ENCODE data around the gene MEF2D.
A peak's percentile ranks its signal among the peaks of the same experiment; 100 is the strongest.

Gene MEF2D

DNA sequence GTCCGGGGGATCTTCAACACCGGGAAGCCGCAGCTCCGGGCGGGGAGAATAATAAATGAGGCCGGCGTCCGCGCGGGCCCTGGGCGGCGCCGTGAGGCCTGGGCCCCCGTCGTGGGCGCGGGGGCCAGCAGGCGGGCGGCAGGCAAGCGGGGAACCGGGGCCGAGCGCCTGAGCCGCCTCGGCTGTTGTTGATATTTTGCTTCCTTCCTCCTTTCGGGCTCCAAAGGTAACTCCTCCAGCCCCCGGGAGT is at the start of gene MEF2D:
Gene MEF2D (minus strand): TSS at position 233 of the 250 bp plus-strand sequence. CDS start 17,483 bp downstream, outside the sequence.
- DNase-seq (ENCODE audit: low read depth): no peak

GRCh38 chr1:156550346-156550745 is 49.8 kb upstream of the MEF2D start:
- DNase-seq (ENCODE audit: low read depth): no peak

- no peak for DNase-seq (ENCODE audit: low read depth)
Measured at GRCh38 chr1:156549831-156550230, 49.3 kb upstream of the MEF2D start.

GRCh38 chr1:156549390-156549789 is 48.8 kb upstream of the MEF2D start:
- no peak for DNase-seq (ENCODE audit: low read depth)

GRCh38 chr1:156547982-156548381 is 47.4 kb upstream of the MEF2D start:
- no peak for DNase-seq (ENCODE audit: low read depth)

DNA sequence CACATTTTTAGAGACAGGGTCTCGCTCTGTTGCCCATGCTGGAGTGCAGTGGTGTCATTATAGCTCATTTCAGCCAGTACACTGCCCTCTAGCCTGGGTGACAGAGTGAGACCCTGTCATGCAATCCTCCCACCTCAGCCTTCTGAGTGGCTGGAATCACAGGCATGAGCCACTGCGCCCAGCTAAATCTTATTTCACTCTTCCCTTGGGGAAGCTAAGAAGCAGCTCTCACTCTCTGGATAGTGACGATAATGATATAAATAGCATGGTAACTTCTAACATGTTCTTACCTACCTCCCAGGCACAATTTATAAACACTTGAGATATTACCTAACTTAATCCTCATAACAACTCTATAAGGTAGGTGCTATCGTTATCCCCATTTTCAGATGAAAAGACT is 46.9 kb upstream of the MEF2D start:
- no peak for DNase-seq (ENCODE audit: low read depth)

- no peak for DNase-seq (ENCODE audit: low read depth)
Measured at GRCh38 chr1:156546267-156546666, 45.7 kb upstream of the MEF2D start.

DNA sequence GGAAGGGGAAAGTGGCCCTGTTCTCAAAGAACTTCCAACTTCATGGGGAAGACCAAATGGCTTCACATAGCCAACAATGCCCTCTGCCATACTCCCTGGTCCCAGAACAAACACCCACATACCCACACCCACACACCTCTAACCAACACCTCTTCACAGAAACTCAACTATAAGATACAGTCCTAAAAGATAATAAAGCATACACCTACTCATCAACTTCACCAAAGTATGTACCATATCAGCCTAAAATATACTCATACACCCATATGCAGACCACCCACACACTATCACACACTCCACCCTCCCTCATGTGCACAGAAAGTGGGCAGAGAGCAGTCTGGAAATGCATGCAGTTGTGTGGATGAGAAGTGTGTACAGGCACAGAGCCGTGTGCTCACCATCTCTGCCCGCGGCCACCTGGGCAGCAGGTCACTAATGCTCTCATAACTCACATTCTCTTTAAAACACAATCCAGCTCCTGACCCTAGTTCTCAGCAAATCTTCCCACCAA is 44.1 kb upstream of the MEF2D start:
- DNase-seq (ENCODE audit: low read depth): no peak

GRCh38 chr1:156543066-156543465 is 42.5 kb upstream of the MEF2D start:
- DNase-seq (ENCODE audit: low read depth): no peak

GRCh38 chr1:156540955-156541354 is 40.4 kb upstream of the MEF2D start:
- peak; percentile 27 for DNase-seq (ENCODE audit: low read depth)

GRCh38 chr1:156539818-156540355 is 39.3 kb upstream of the MEF2D start:
- no peak for DNase-seq (ENCODE audit: low read depth)

GRCh38 chr1:156538711-156539440 is 38.3 kb upstream of the MEF2D start:
- no peak for DNase-seq (ENCODE audit: low read depth)

GRCh38 chr1:156537027-156537426 is 36.5 kb upstream of the MEF2D start:
- DNase-seq (ENCODE audit: low read depth): no peak

DNA sequence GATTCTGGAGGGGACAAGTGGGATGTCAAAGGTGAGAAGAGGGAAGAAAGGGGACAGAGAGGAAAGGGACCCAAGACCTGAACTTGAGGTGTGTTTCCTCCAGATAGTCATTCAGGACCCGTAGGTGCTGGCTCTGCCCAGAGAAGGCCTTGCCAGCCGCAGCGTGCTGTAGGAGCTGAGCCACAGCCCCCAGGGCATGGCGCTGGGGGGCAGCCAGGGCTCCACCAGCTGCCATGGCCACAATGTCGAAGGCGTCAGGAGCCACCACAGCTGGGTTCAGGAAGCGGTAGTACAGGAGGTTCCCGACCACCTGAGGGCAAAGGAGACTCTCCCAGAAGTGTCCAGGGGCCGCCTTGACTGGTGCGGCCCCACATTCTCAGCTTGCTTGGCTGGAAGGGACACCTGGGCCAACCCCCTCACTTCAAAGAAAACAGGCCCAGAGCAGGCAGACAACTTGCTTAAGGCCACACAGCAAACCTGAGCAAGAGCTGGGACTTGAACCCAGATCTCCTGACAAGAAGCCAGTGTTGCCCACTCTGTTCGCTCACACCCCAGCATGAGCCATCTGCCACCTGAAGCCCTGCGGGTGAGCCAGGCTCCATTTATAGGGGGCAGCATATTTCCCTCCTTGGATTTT is 34.0 kb upstream of the MEF2D start:
- no peak for DNase-seq (ENCODE audit: low read depth)

- no peak for DNase-seq (ENCODE audit: low read depth)
Measured at GRCh38 chr1:156533568-156534220, 33.1 kb upstream of the MEF2D start.

- no peak for DNase-seq (ENCODE audit: low read depth)
Measured at GRCh38 chr1:156532374-156532773, 31.8 kb upstream of the MEF2D start.

- DNase-seq (ENCODE audit: low read depth): no peak
Measured at GRCh38 chr1:156530006-156530405, 29.4 kb upstream of the MEF2D start.

DNA sequence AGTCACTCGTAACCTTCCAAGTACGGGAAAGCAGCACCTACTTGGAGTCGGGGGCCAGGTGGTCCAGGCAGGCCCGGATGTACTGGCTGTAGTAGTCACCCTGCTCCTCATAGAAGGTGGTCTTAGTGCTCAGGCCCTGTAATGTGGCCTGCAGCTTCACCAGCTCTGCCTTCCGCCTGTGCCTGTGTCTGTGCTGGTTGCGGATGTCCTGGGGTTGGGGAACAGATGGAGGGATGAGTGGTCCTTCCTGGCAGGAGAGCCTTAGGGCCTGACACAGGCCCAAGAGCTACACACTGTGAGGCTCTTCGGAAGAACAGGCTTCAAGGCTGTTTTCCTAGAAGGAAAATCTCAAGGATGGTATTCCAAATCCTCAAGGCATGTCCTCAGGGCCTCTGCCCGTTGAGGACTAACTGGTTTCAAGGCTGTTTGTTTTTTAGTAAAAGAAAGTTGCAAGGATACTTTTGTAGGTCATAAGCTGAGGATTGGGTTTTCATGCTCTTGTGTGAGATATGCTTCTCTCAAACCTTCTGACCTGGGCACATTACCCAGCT is 28.4 kb upstream of the MEF2D start:
- no peak for DNase-seq (ENCODE audit: low read depth)

DNA sequence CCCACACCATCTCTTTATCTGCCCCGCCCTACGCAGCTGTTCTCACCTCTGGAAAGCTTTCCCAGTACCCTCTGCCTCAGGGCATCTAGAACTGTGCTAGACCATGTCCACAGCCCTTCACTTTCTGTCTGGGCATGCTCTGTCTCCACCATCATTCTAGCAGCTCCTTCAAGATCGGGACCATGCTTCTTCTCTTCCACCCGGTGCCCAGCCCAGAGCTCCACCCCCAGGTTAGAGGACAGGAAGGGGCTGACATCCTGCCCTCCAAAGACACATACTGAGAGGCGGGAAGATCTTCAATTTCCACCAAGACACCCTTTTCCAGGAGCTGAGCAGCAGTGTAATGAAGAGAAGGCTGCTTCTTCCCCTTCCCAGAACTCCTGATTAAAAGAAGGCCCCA is 27.7 kb upstream of the MEF2D start:
- DNase-seq (ENCODE audit: low read depth): no peak

DNA sequence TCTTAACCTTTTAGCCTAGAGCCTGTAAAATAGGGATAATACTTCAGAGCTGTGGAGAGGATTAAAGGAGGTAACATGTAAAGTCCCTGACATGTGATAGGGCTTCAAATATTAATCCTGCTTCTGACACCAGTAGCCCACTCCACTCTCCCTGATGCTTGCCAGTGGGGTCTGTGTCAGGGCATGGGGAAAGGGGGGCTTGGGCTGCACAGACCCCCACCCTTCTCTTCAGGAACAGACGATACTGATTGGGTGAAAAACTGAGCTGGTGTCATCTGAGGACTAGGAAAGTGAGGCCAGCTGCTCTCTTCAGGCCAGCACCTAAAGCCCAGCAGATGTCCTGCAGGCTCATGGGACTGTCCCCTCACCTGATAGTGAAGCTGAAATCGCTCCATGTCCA is 27.0 kb upstream of the MEF2D start:
- no peak for DNase-seq (ENCODE audit: low read depth)

- DNase-seq (ENCODE audit: low read depth): no peak
Measured at GRCh38 chr1:156525856-156526489, 25.4 kb upstream of the MEF2D start.

DNA sequence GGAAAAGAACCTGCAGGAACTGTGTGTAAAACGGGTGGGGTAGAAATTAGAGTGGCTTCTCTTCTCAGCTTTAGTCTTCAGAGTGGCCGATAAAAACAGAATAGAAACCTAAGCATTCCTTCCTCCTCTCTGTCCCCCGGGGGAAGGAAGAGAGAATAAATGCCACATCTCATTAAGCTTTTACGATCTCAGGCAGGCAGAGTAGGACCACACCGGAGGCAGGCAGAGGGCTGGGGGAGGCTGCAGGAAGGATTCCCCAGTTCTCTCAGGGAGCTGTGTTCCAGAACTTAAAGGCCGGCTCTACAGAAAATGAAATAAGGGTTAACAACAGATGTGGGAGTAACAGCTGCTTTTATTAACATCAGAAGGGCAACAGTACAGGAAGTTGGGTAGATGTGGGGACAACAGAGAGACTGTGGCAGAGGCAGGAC is 24.5 kb upstream of the MEF2D start:
- no peak for DNase-seq (ENCODE audit: low read depth)

All from ELR (cell line).